B cell (primary cell): Measurements from ENCODE around the gene RAI14. TPM values are rescaled to one million over a fixed set of nuclear protein-coding genes. Genes with fewer than 3 reads are reported as not detected.
"Not testable (repeated sequence)": the region's sequence is repeated elsewhere in the genome, so short reads cannot be mapped to it uniquely, and the experiment has no call there.

Source experiments
- ATAC-seq: fragments of 200-7000 bp; cut with Tn5 transposase; one replicate; pipeline ENCODE4 v1.10.0; 2021; ENCODE audit warnings: low read depth, mild to moderate bottlenecking, moderate number of reproducible peaks, moderate library complexity
- CTCF ChIA-PET: fragments of 350-600 bp; sonication (Branson Sonifier 250); formaldehyde crosslinking; loops from one replicate; lab custom pipeline; 2021; ENCODE audit warnings: antibody characterized with exemption, inconsistent platforms; lab: Charles Lee
- POLR2A ChIA-PET: fragments of 350-600 bp; sonication (Branson Sonifier 250); formaldehyde crosslinking; loops from one replicate; lab custom pipeline; 2021; ENCODE audit warnings: antibody characterized with exemption; lab: Charles Lee
- DNase-seq: peaks from one replicate; pipeline ENCODE4 v3.0.0; 2013
- H2AFZ ChIP-seq: 2 replicates; pipeline ENCODE4 v1.6.1; 2012; ENCODE audit warnings: mild to moderate bottlenecking, low read depth, low read length; ENCODE audit not compliant: insufficient read depth, poor library complexity, severe bottlenecking
- H3K27ac ChIP-seq, 2 donors: 1 replicate in 1 of 2; 2 replicates in 1 of 2; pipeline ENCODE4 v1.5.1; 2012 to 2013; ENCODE audit warnings: low read length in 2 of 2, mild to moderate bottlenecking in 2 of 2, moderate library complexity in 1 of 2
- H3K27me3 ChIP-seq, 4 experiments: fragments of 200-600 bp in 1 of 4; sonication (generic) in 1 of 4; replicated peaks in 1 of 4; 1 replicate in 2 of 4; 2 replicates in 2 of 4; pipeline versions ENCODE4 v1.6.1 to v1.7.0; 2013 to 2016; ENCODE audit warnings: low read length in 3 of 4, mild to moderate bottlenecking in 2 of 4, mixed read lengths in 1 of 4, moderate library complexity in 1 of 4; ENCODE audit not compliant: insufficient read depth in 4 of 4, control insufficient read depth in 3 of 4; ENCODE audit errors: control extremely low read depth in 1 of 4
- H3K36me3 ChIP-seq, 2 experiments: replicated peaks in 1 of 2; 1 replicate in 1 of 2; 2 replicates in 1 of 2; pipeline versions ENCODE4 v1.6.1 to v1.7.1; 2013; ENCODE audit warnings: low read length in 1 of 2; ENCODE audit not compliant: insufficient read depth in 2 of 2, control insufficient read depth in 1 of 2; ENCODE audit errors: control extremely low read depth in 1 of 2, extremely low read depth in 1 of 2
- H3K4me1 ChIP-seq, 2 donors: fragments of 200-600 bp in 1 of 2; sonication (generic) in 1 of 2; 1 replicate in 1 of 2; 2 replicates in 1 of 2; pipeline versions ENCODE4 v1.5.1 to v1.6.1; 2013 to 2017; ENCODE audit warnings: low read length in 2 of 2; ENCODE audit not compliant: control insufficient read depth in 2 of 2, insufficient read depth in 2 of 2
- H3K4me2 ChIP-seq: replicated peaks from 2 replicates; pipeline ENCODE3; 2012; ENCODE audit warnings: mild to moderate bottlenecking, low read depth, low read length; ENCODE audit not compliant: poor library complexity, severe bottlenecking
- H3K4me3 ChIP-seq, 5 experiments: fragments of 200-600 bp in 1 of 5; sonication (generic) in 1 of 5; 1 replicate in 3 of 5; 2 replicates in 2 of 5; pipeline versions ENCODE4 v1.5.1 to v1.7.0; 2011 to 2016; ENCODE audit warnings: low read length in 4 of 5, mild to moderate bottlenecking in 4 of 5, low read depth in 2 of 5, control low read depth in 1 of 5, moderate library complexity in 1 of 5; ENCODE audit not compliant: insufficient read depth in 1 of 5; ENCODE audit errors: control extremely low read depth in 1 of 5, extremely low read depth in 1 of 5
- H3K79me2 ChIP-seq: fragments of 200-600 bp; sonication (generic); one replicate; pipeline ENCODE4 v1.6.0; 2016; ENCODE audit warnings: low read length; ENCODE audit not compliant: control insufficient read depth, insufficient read depth
- H3K9ac ChIP-seq: fragments of 200-600 bp; sonication (generic); 2 replicates; pipeline ENCODE4 v1.6.1; 2017; ENCODE audit warnings: mild to moderate bottlenecking, low read length, moderate library complexity
- H3K9me3 ChIP-seq, 3 donors: one replicate each; pipeline versions ENCODE4 v1.6.1 to v1.7.1; 2013; ENCODE audit warnings: low read length in 2 of 3; ENCODE audit not compliant: control insufficient read depth in 2 of 3, insufficient read depth in 1 of 3; ENCODE audit errors: control extremely low read depth in 1 of 3
- H4K20me1 ChIP-seq: 2 replicates; pipeline ENCODE4 v1.6.0; 2012; ENCODE audit warnings: mild to moderate bottlenecking, low read length; ENCODE audit not compliant: insufficient read depth, control insufficient read depth, poor library complexity, severe bottlenecking
- H3K27ac Mint-ChIP-seq: one replicate; pipeline ENCODE4 v1.8.0; 2021; ENCODE audit warnings: mixed read lengths
- H3K27me3 Mint-ChIP-seq: one replicate; pipeline ENCODE4 v1.8.0; 2021; ENCODE audit warnings: mixed read lengths
- H3K4me1 Mint-ChIP-seq: one replicate; pipeline ENCODE4 v1.8.0; 2021; ENCODE audit warnings: mixed read lengths
- H3K4me3 Mint-ChIP-seq: one replicate; pipeline ENCODE4 v1.8.0; 2021; ENCODE audit warnings: mixed read lengths
- H3K9me3 Mint-ChIP-seq: one replicate; pipeline ENCODE4 v1.8.0; 2022; ENCODE audit warnings: mixed read lengths; ENCODE audit not compliant: insufficient read depth
- CTCF ChIP-seq: fragments of 200-600 bp; IDR thresholded peaks from one replicate; pipeline ENCODE4 v1.8.0; 2022; ENCODE audit warnings: antibody characterized with exemption, mild to moderate bottlenecking
- EZH2 ChIP-seq: IDR thresholded peaks from 2 replicates; pipeline ENCODE4 v1.6.1; 2012; ENCODE audit warnings: borderline replicate concordance, low read depth, mild to moderate bottlenecking, moderate library complexity, low read length; ENCODE audit not compliant: insufficient read depth, poor library complexity, severe bottlenecking
- WGBS: methylation state at CpG from one replicate; pipeline ENCODE4 v1.1.5; 2013; ENCODE audit warnings: missing lambda C conversion rate; ENCODE audit not compliant: insufficient coverage; 5-methylcytosine and 5-hydroxymethylcytosine counted together
- intact Hi-C: fragments of 100-400 bp; cut with micrococcal nuclease; formaldehyde crosslinking; loops from one replicate; pipeline ENCODE4 v1.10.0; 2022
- polyA plus RNA-seq: library from polyadenylated mRNA; depleted of rRNA; stranded (reverse); fragments of >200 nt; gene quantifications from 2 replicates; pipeline ENCODE4 v1.2.3, GENCODE V29; 2012
- total RNA-seq, 2 donors: library from RNA; stranded (reverse); fragments of 120-200 nt in 1 of 2; gene quantifications; 1 replicate in 1 of 2; 2 replicates in 1 of 2; pipeline versions ENCODE4 v1.2.3 to v1.2.4, GENCODE V29; 2013 to 2022

The RAI14 gene
- total and polyA plus RNA-seq, 2 donors (not counting 1 experiment from before 2014, with no cell fraction given) = 0.55 to 1.9 TPM

GRCh38 chr5:34758514-34758913 lies 102.4 kb downstream of the RAI14 start:
- no peaks in the 10 kb centered on the region for H3K4me1 ChIP-seq
- DNase-seq (no peak), ATAC-seq (no peak)
- Mint-ChIP-seq H3K27ac (no peak overlapping the region), H3K27me3 (no peaks in the 10 kb centered on the region), H3K9me3 (no peaks in the 10 kb centered on the region), H3K4me3 (no peak overlapping the region), H3K4me1 (no peaks in the 10 kb centered on the region)
- no peak overlapping the region for H3K27ac ChIP-seq
- TF ChIP-seq CTCF (no peak), EZH2 (no peak)
- no peak overlapping the region for H3K9ac ChIP-seq
- intact Hi-C loops = no loop called here
- no peaks in the 10 kb centered on the region for H3K27me3 ChIP-seq
- H3K36me3 ChIP-seq = no peaks in the 10 kb centered on the region
- ChIA-PET POLR2A (no interaction called here), CTCF (no interaction called here)
- no CpG with 5 or more reads among the region's 3 CpGs for WGBS
- no peaks in the 10 kb centered on the region for H3K79me2 ChIP-seq
- no peaks in the 10 kb centered on the region for H3K9me3 ChIP-seq
- no peaks in the 10 kb centered on the region for H4K20me1 ChIP-seq
- H2AFZ ChIP-seq = no peak overlapping the region
- H3K4me3 ChIP-seq = no peak overlapping the region
- H3K4me2 ChIP-seq = no peak overlapping the region

DNA sequence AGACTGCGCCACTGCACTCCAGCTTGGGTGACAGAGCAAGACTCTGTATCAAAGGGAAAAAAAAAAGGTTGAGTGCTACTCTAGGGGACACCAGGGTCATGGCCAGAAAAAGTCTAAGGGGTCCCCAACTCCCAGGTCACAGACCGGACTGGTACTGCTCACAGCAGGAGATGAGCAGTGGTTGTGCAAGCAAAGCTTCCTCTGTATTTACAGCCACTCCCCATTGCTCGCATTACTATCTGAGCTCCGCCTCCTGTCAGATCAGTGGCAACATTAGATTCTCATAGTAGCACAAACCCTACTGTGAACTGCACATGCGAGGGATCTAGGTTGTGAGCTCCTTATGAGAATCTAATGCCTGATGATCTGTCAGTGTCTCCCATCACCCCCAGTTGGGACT lies 103.1 kb downstream of the RAI14 start:
- H3K4me3 Mint-ChIP-seq, H3K9me3 Mint-ChIP-seq, H3K27me3 ChIP-seq, CTCF ChIA-PET, H3K4me1 Mint-ChIP-seq, intact Hi-C loops, H3K36me3 ChIP-seq, H3K27ac ChIP-seq, H3K4me2 ChIP-seq, POLR2A ChIA-PET, H3K27me3 Mint-ChIP-seq, H3K4me3 ChIP-seq, H3K27ac Mint-ChIP-seq, H3K79me2 ChIP-seq, H3K4me1 ChIP-seq, ATAC-seq, H4K20me1 ChIP-seq, H2AFZ ChIP-seq, H3K9me3 ChIP-seq, H3K9ac ChIP-seq, DNase-seq: not testable (repeated sequence)
- 82% methylated on average over 4 of the region's 5 CpGs for WGBS
